GM04504 (cell line): ENCODE data around the gene LINC00632.

Source experiments
- DNase-seq: peaks from one replicate; pipeline ENCODE4 v3.0.0-alpha.2; 2012; ENCODE audit warnings: low read depth

LINC00632 gene

DNA sequence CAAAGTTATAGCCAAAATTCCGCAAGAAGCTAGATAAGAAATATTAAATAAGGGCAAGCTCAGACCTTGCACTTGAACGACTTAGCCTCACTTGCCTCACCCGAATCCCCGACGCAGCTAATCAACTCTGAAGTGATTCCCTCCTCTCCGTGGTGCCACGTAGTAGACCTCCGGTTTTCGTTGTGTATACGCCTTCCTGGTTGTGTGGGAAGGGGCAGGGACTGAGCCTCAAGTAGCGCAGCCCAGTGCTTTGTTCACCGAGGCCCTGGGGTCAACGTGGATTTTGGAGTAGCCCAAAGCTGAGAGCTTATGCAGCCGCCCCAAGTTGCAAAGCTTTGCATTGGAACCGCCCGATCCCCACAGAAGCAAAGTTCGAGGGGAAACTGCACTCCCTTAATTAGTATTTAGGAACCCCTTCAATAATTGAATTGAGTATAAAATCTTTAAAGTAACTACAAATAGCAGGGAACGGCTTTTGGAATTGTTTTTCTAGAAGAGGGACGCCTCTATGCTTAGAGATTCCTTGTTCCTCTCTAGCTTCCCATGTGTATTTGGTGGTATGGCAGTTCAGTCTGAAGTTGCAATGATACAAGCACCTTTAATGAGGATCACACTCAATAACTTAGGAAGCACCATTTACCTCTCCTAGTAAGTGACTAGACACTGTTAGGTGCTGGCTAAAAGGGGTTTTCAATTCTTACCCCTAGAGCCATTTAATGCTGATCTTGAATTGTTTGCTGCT is 55.7 kb downstream of the LINC00632 start:
- DNase-seq, result no peak

DNA sequence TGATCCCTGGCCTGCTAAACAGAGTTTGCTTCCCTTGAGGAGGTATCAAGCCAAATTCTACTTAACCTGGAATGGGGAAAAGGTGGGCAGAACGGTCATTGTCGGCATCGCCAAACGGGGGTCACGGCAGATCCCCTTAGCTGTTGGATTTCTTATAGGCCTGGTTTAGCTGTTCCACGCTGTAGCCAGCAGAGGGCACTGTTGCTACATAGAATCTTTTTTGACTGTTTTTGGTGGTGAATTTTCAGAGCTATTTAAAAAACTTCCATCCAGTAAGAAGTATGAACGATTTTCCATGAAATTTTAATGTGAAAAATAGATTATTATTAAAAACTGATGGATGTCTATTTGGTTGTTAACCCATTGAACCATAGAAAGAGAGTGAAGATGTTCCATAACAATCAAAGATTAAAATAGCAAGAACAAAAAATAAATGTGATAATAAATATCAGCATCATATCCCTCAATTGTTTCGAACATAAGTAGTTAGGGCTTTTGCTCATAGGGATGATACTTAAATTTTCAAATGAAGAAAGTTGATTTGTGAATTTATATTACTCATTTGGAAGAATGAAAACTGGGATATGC is 56.6 kb downstream of the LINC00632 start:
- DNase-seq, result peak; percentile 33

DNA sequence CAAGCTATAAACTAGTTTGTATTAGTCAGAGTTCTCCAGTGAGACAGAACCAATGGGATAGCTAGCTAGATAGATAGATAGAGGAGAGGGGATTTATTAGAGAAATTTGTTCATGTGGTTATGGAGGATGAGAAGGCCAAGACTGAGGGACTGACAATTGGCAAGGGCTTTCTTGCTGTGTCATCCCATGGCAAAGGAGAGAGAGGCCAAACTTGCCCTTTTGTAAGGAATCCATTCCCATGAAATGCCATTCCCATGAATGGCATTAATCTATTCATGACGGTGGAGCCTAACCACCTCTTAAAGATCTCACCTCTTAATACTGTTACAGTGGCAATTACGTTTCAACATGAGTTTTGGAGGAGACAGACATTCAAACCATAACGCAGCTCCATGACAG is 58.1 kb downstream of the LINC00632 start:
- no peak for DNase-seq

DNA sequence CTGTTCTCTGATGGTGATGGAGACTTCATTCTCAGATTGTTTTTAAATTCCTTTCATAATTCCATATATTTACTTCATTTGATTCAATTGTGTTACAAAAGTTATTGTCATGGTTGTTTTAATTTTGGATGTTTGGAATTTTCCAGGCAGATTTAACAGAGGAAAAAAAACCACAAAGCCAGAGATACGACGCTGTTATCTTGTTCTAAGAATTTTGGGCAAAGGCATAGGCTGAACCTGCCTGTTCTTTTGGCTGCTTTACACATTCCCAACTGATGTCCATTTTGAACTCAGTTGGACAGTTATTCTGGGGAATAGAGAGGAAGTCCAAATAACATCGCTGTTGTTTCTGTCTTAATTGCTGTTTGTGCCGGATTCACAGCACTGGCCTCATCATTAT is 65.7 kb downstream of the LINC00632 start:
- no peak for DNase-seq

DNA sequence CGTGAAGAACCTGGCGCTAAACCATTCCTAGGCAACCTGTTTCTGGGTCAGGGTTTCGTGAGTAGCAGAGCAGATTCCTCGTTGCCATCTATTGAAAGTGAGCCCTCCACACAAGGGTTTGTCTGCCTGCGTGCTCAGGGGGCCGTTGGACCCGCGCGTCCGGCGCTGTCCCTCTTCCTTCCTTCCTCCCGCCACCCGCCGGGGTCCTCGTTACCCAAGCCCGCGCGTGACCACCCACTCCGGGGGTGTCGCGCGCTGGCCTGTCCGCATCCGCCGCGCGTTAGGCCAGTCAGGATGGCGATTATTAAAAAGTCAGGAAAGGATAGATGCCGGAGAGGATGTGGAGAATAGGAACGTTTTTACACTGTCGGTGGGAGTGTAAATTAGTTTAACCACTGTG is 66.8 kb downstream of the LINC00632 start:
- DNase-seq, result no peak

DNA sequence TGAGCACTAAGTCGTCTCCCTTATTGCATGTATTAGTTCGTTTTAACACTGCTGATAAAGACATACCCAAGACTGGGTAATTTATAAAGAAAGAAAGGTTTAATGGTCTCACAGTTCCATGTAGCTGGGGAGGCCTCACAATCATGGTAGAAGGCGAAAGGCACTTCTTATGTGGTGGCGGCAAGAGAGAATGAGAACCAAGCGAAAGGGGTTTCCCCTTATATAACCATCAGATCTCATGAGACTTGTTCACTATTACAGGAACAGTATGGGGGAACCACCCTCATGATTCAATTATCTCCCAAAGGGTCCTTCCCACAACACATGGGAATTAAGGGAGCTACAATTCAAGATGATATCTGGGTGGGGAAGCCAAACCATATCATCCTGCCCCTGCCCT is 85.1 kb downstream of the LINC00632 start:
- DNase-seq, result no peak

DNA sequence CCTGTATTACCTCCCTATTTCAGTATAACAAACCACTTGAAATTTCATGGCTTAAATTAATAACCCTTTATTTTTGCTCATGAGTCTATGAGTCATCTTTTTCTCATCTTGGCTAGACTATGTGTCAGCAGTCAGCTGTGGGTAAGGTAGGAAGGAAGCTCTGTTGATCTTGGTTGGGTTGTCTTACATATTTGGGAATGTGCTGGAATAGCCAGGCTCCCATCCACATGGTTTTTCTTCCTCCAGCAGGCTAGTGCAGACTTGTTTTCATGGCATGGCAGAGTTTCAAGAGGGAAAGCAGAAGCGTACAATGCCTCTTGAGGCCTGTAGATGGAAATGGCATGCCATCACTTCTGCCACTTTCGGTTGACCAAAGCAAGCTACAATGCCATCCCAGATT is 89.7 kb downstream of the LINC00632 start:
- DNase-seq, result no peak

DNA sequence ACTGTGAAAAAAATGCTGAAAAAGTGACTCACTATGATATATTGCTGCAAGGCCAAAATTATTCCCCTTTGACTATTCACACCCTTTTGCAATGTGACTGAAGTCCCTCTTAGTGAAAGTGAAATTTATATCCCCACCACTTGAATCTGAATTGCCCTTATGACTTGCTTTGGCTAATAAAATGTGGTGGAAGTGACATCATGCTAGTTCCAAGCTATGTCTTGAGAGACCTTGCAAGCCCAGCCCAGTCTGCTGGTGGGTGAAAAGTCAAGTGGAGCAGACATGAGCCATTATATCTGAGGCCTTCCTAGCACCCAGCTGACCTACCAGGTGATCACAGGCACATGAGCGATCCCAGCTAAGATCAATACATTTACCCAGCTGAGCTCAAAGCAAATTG is 94.7 kb downstream of the LINC00632 start:
- no peak for DNase-seq

DNA sequence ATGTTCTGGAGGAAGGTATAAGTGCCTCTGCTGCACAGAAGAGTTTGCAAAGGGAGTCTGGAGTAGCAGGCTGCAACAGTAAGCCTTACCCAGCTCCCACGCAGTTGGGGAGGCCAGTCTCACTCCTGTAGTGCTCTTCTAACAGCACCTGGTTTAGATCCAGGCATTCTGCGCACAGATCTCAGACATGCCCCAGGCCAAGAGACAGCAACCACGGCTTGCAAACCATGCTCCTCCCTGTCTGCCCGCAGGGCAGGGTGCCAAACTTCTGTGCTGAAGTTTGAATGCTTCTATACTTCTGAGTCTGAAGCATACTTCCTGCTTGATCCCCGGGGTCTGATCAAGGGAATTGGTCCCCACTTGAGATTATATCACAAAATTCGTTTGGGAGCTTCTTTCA is 106.3 kb downstream of the LINC00632 start:
- peak; percentile 12 for DNase-seq

DNA sequence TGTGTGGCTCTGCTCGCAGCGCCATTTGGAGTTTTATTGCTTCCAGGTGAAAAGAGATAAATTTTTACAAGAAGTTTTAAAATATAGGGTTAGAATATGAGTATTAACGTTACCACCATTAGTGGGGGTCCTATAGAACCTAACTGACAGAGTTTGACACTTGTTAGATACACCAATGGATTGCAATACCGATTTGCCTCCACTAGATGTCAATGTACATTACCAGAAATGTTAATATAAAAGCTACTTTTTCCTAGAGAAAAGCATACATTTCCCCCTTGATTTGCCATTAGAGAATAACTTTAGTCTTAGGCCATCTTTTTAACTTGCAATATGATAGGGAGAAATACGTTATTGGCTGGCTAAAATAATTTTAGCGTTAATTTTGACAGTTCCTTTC is 108.4 kb downstream of the LINC00632 start:
- no peak for DNase-seq

DNA sequence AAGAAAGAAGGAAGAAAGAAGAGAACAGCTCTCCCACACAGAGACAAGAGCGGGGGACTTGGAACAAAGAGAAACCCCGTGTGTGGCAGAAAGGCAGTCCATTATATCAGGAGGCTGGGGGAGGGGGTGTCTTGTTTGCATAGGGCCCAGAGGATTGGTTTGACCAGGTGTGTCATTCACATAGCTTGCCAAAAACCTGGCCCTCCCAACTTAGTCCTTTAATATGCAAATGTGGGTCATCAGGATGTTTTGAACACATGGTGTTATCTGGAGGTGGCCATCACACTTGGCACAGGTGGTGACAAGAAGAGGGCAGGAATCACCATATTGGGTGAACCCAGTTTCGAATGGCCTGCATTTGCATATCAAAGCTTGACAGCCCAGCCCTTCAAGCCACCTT is 111.7 kb downstream of the LINC00632 start:
- no peak for DNase-seq

DNA sequence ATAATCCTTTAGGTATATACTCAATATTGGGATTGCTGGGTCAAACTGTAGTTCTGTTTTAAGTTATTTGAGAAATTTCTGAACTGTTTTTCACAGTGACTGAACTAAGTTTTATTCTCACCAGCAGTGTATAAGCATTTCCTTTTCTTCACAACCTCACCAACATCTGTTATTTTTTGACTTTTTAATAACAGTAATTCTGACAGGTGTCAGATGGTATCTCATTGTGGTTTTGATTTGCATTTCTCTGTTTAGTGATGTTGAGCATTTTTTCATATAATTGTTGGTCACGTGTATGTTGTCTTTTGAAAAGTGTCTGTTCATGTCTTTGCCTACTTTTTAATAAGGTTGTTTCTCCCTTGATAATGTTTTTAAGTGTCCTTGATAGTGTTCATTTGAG is 112.6 kb downstream of the LINC00632 start:
- no peak for DNase-seq

DNA sequence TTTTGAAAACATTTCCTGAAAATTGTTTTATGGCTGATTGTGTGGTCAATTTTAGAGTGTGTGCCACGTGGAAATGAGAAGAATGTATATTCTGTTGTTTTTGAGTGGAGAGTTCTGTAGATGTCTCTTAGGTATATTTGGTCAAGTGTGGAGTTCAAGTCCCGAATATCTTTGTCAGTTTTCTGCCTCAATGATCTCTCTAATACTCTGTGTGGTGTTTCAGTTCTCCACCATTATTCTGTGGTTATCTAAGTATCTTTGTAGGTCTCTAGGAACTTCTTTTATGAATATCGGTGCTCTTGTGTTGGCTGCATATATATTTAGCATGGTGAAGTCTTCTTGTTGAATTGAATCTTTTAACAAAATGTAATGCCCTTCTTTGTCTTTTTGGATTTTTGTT is 113.3 kb downstream of the LINC00632 start:
- no peak for DNase-seq

DNA sequence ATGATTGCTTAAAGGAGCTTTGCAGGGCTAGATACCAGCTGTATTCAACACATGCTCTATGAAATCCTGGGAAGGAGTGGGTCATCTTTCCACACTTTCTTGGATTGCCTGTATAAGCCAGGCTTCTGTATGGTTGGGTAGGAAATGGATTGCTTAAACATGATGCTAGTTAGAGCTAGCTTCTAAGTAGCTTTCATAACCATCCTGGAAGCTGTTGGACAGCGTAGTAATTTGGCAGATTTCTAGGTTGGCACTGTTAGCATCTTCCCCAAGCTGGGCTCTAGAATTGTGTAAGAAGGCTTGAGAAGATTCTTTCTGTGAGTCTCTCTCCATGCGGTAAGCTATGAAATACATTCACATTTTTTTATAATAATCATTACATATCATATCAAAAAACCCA is 127.3 kb downstream of the LINC00632 start:
- DNase-seq, result peak; percentile 0
